ENCODE results near the gene NEK7.

The NEK7 gene

DNA sequence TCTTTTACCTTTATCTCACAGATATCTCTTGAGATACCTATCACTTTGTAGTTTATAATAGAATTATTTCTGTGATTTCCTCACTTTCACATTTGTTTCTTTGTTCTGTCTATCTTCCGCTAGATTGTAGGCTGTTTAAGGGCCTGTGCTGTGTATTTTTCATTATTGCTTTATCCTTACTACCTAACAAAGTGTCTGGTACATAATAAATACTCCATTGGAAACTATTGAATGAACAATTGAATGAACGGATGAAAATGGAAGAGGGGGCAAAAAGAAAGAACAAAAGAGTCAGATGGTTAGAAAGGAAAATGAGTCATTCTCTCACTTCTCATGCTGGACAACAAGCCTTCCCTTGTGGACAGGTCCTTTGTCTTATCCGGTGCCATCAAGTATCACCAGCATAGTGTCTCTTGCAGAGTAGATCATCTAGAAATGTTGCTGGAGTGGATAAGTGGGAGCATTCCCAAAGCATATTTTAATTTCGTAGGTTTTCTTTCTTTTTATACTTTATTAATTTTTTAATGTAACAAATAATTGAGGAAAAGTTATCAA lies 159.8 kb downstream of the NEK7 start:
- H3K27me3 ChIP-seq (ENCODE audit: insufficient read depth, low read length): no peaks in the 10 kb centered on the region
- no peaks in the 10 kb centered on the region for H3K4me1 ChIP-seq (ENCODE audit: insufficient read depth, low read length, severe bottlenecking)
- TF ChIP-seq EZH2 (IDR thresholded peaks at IDR 0.05; ENCODE audit: borderline replicate concordance, low read length): no peak
- TF ChIP-seq, protein P1, sequence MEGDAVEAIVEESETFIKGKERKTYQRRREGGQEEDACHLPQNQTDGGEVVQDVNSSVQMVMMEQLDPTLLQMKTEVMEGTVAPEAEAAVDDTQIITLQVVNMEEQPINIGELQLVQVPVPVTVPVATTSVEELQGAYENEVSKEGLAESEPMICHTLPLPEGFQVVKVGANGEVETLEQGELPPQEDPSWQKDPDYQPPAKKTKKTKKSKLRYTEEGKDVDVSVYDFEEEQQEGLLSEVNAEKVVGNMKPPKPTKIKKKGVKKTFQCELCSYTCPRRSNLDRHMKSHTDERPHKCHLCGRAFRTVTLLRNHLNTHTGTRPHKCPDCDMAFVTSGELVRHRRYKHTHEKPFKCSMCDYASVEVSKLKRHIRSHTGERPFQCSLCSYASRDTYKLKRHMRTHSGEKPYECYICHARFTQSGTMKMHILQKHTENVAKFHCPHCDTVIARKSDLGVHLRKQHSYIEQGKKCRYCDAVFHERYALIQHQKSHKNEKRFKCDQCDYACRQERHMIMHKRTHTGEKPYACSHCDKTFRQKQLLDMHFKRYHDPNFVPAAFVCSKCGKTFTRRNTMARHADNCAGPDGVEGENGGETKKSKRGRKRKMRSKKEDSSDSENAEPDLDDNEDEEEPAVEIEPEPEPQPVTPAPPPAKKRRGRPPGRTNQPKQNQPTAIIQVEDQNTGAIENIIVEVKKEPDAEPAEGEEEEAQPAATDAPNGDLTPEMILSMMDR (IDR thresholded peaks at IDR 0.05; ENCODE audit: low read length): no peak
- H3K9me3 ChIP-seq (ENCODE audit: low read length): no peaks in the 10 kb centered on the region
- no peak overlapping the region for H2AFZ ChIP-seq (ENCODE audit: low read length)
- no peak overlapping the region for H3K4me3 ChIP-seq (ENCODE audit: low read depth, low read length, poor library complexity, severe bottlenecking)
- no peak overlapping the region for H3K9ac ChIP-seq (ENCODE audit: low read length)
- no peaks in the 10 kb centered on the region for H3K9me2 ChIP-seq (ENCODE audit: low read depth, low read length)
- no peak overlapping the region for H3K27ac ChIP-seq (ENCODE audit: low read depth, low read length, poor library complexity, severe bottlenecking)
- no peaks in the 10 kb centered on the region for H3K36me3 ChIP-seq (ENCODE audit: insufficient read depth, low read length)
- H4K20me1 ChIP-seq (ENCODE audit: insufficient read depth, low read length): no peaks in the 10 kb centered on the region
- no peaks in the 10 kb centered on the region for H3F3A ChIP-seq (ENCODE audit: insufficient read depth, low read length)
- H3K79me2 ChIP-seq (ENCODE audit: insufficient read depth, low read length): no peaks in the 10 kb centered on the region
- no peak overlapping the region for H3K4me2 ChIP-seq (ENCODE audit: low read length)

GRCh38 chr1:198318085-198318484 lies 161.3 kb downstream of the NEK7 start:
- no peak overlapping the region for H3K9ac ChIP-seq (ENCODE audit: low read length)
- no peak overlapping the region for H3K4me3 ChIP-seq (ENCODE audit: low read depth, low read length, poor library complexity, severe bottlenecking)
- H3K4me2 ChIP-seq (ENCODE audit: low read length): no peak overlapping the region
- TF ChIP-seq, protein P1 (IDR thresholded peaks at IDR 0.05; ENCODE audit: low read length): no peak
- TF ChIP-seq EZH2 (IDR thresholded peaks at IDR 0.05; ENCODE audit: borderline replicate concordance, low read length): no peak
- H2AFZ ChIP-seq (ENCODE audit: low read length): no peak overlapping the region
- no peaks in the 10 kb centered on the region for H3K9me3 ChIP-seq (ENCODE audit: low read length)
- H3K27ac ChIP-seq (ENCODE audit: low read depth, low read length, poor library complexity, severe bottlenecking): no peak overlapping the region
- H4K20me1 ChIP-seq (ENCODE audit: insufficient read depth, low read length): no peaks in the 10 kb centered on the region
- H3K79me2 ChIP-seq (ENCODE audit: insufficient read depth, low read length): no peaks in the 10 kb centered on the region
- no peaks in the 10 kb centered on the region for H3K27me3 ChIP-seq (ENCODE audit: insufficient read depth, low read length)
- no peaks in the 10 kb centered on the region for H3K36me3 ChIP-seq (ENCODE audit: insufficient read depth, low read length)
- H3F3A ChIP-seq (ENCODE audit: insufficient read depth, low read length): no peaks in the 10 kb centered on the region
- H3K4me1 ChIP-seq (ENCODE audit: insufficient read depth, low read length, severe bottlenecking): no peaks in the 10 kb centered on the region
- no peaks in the 10 kb centered on the region for H3K9me2 ChIP-seq (ENCODE audit: low read depth, low read length)

GRCh38 chr1:198320759-198321158 lies 164.0 kb downstream of the NEK7 start:
- Histone ChIP-seq H2AFZ (ENCODE audit: low read length) (no peak overlapping the region), H4K20me1 (ENCODE audit: insufficient read depth, low read length) (no peaks in the 10 kb centered on the region), H3K4me3 (ENCODE audit: low read depth, low read length, poor library complexity, severe bottlenecking) (no peak overlapping the region), H3K36me3 (ENCODE audit: insufficient read depth, low read length) (no peaks in the 10 kb centered on the region), H3K9me3 (ENCODE audit: low read length) (no peaks in the 10 kb centered on the region), H3K9me2 (ENCODE audit: low read depth, low read length) (no peaks in the 10 kb centered on the region), H3K9ac (ENCODE audit: low read length) (no peak overlapping the region), H3K4me1 (ENCODE audit: insufficient read depth, low read length, severe bottlenecking) (no peaks in the 10 kb centered on the region), H3K27ac (ENCODE audit: low read depth, low read length, poor library complexity, severe bottlenecking) (no peak overlapping the region), H3K79me2 (ENCODE audit: insufficient read depth, low read length) (no peaks in the 10 kb centered on the region), H3F3A (ENCODE audit: insufficient read depth, low read length) (no peaks in the 10 kb centered on the region), H3K27me3 (ENCODE audit: insufficient read depth, low read length) (no peaks in the 10 kb centered on the region), H3K4me2 (ENCODE audit: low read length) (no peak overlapping the region)
- TF ChIP-seq, protein P1 (IDR thresholded peaks at IDR 0.05; ENCODE audit: low read length): no peak
- no peak for TF ChIP-seq EZH2 (IDR thresholded peaks at IDR 0.05; ENCODE audit: borderline replicate concordance, low read length)

Data from OCI-LY1 (cell line).